Head of caudate nucleus (tissue), 42 donors: ENCODE data around the gene RASAL2.

Experiments
- DNase-seq, 42 donors: peaks; one replicate each; pipeline versions ENCODE4 v3.0.0 to v3.0.0-alpha.2; 2020 to 2021; ENCODE audit warnings: mixed read lengths in 7 of 42
- intact Hi-C: fragments of 100-400 bp; cut with DNase I; formaldehyde crosslinking; loops from one replicate; pipeline ENCODE4 v1.15.0; 2022

RASAL2 gene

GRCh38 chr1:178145605-178146004 is 51.7 kb downstream of the RASAL2 start:
- no peak for DNase-seq
- intact Hi-C loops, result no loop called here

- DNase-seq, result no peak
- intact Hi-C loops, result no loop called here
Measured at GRCh38 chr1:178146436-178146835, 52.5 kb downstream of the RASAL2 start.

- no peak for DNase-seq
- intact Hi-C loops, result no loop called here
Measured at GRCh38 chr1:178150610-178151009, 56.7 kb downstream of the RASAL2 start.

GRCh38 chr1:178151831-178152230 is 57.9 kb downstream of the RASAL2 start:
- intact Hi-C loops, result no loop called here
- no peak for DNase-seq

- peak in 3 of 42 donors; percentile 11 to 49 (median 41) for DNase-seq
- intact Hi-C loops, result no loop called here
Measured at GRCh38 chr1:178155481-178156255, 61.8 kb downstream of the RASAL2 start.

GRCh38 chr1:178160736-178161475 is 67.0 kb downstream of the RASAL2 start:
- no peak for DNase-seq
- intact Hi-C loops, result no loop called here

- DNase-seq, result no peak
- intact Hi-C loops, result no loop called here
Measured at GRCh38 chr1:178161516-178161915, 67.6 kb downstream of the RASAL2 start.

- DNase-seq, result no peak
- intact Hi-C loops, result no loop called here
Measured at GRCh38 chr1:178165196-178165595, 71.3 kb downstream of the RASAL2 start.

- no peak for DNase-seq
- intact Hi-C loops, result no loop called here
Measured at GRCh38 chr1:178166429-178167024, 72.6 kb downstream of the RASAL2 start.

GRCh38 chr1:178168536-178168935 is 74.6 kb downstream of the RASAL2 start:
- DNase-seq, result peak in 1 of 42 donors; percentile 14
- intact Hi-C loops, result no loop called here

- intact Hi-C loops, result no loop called here
- DNase-seq, result no peak
Measured at GRCh38 chr1:178169649-178170048, 75.7 kb downstream of the RASAL2 start.

GRCh38 chr1:178172939-178173338 is 79.0 kb downstream of the RASAL2 start:
- DNase-seq, result no peak
- intact Hi-C loops, result no loop called here

- intact Hi-C loops, result no loop called here
- DNase-seq, result no peak
Measured at GRCh38 chr1:178174539-178174938, 80.6 kb downstream of the RASAL2 start.

- intact Hi-C loops, result no loop called here
- DNase-seq, result no peak
Measured at GRCh38 chr1:178180405-178180804, 86.5 kb downstream of the RASAL2 start.

- intact Hi-C loops, result no loop called here
- no peak for DNase-seq
Measured at GRCh38 chr1:178183796-178184195, 89.9 kb downstream of the RASAL2 start.

GRCh38 chr1:178188306-178188705 is 94.4 kb downstream of the RASAL2 start:
- DNase-seq, result no peak
- intact Hi-C loops, result no loop called here

GRCh38 chr1:178189814-178190213 is 95.9 kb downstream of the RASAL2 start:
- peak in 26 of 42 donors; percentile 5 to 68 (median 30) for DNase-seq
- intact Hi-C loops, result loop anchor here (5.0 kb wide), 1 partner anchor 138 kb away; no protein-coding TSS in a partner anchor

- no peak for DNase-seq
- intact Hi-C loops, result loop anchor here (5.0 kb wide), 1 partner anchor 139 kb away; no protein-coding TSS in a partner anchor
Measured at GRCh38 chr1:178190881-178191280, 97.0 kb downstream of the RASAL2 start.

- intact Hi-C loops, result loop anchor here (5.0 kb wide), 1 partner anchor 140 kb away; no protein-coding TSS in a partner anchor
- DNase-seq, result peak in 20 of 42 donors; percentile 3 to 45 (median 22)
Measured at GRCh38 chr1:178192686-178193085, 98.8 kb downstream of the RASAL2 start.

- intact Hi-C loops, result no loop called here
Measured at GRCh38 chr1:178196631-178197030, 102.7 kb downstream of the RASAL2 start.

More at GRCh38 chr1:178196631-178197030, 102.7 kb downstream of the RASAL2 start:
- no peak for DNase-seq
